Upper lobe of left lung (tissue), 6 donors: Measurements from ENCODE around the gene CMIP. TPM values are rescaled to one million over a fixed set of nuclear protein-coding genes. Genes with fewer than 3 reads are reported as not detected.
A peak's percentile ranks its signal among the peaks of the same experiment; 100 is the strongest.

ENCODE experiments used
- ATAC-seq, 2 donors: fragments of 200-7000 bp; cut with Tn5 transposase; one replicate each; pipeline ENCODE4 v1.9.1; 2022; ENCODE audit warnings: mild to moderate bottlenecking in 2 of 2, moderate library complexity in 2 of 2; ENCODE audit not compliant: low FRiP score in 2 of 2
- DNase-seq, 2 donors: peaks; one replicate each; pipeline ENCODE4 v3.0.0-alpha.2; 2019 to 2020
- H3K27ac ChIP-seq, 4 donors: fragments of 200-600 bp; sonication (generic); one replicate each; pipeline ENCODE4 v1.5.1; 2016 to 2019
- H3K27me3 ChIP-seq, 4 donors: fragments of 200-600 bp; sonication (generic); one replicate each; pipeline ENCODE4 v1.5.1; 2017 to 2019
- H3K36me3 ChIP-seq, 4 donors: fragments of 200-600 bp; sonication (generic); one replicate each; pipeline ENCODE4 v1.5.1; 2016 to 2019
- H3K4me1 ChIP-seq, 4 donors: fragments of 200-600 bp; sonication (generic); one replicate each; pipeline ENCODE4 v1.5.1; 2018 to 2019
- H3K4me3 ChIP-seq, 4 donors: fragments of 200-600 bp; sonication (generic); one replicate each; pipeline ENCODE4 v1.5.1; 2017 to 2019; ENCODE audit warnings: mild to moderate bottlenecking in 2 of 4, moderate library complexity in 1 of 4
- H3K9me3 ChIP-seq, 4 donors: fragments of 200-600 bp; sonication (generic); one replicate each; pipeline ENCODE4 v1.5.1; 2018 to 2019
- EP300 ChIP-seq, 4 donors: sonication (generic); formaldehyde crosslinking; IDR thresholded peaks; one replicate each; pipeline ENCODE4 v1.5.1; 2017; ENCODE audit warnings: antibody characterized with exemption in 4 of 4, control low read depth in 2 of 4
- POLR2A ChIP-seq, 4 donors: fragments of 450-650 bp; IDR thresholded peaks; one replicate each; pipeline ENCODE4 v1.5.1; 2016 to 2017; ENCODE audit warnings: antibody characterized with exemption in 4 of 4, mild to moderate bottlenecking in 2 of 4
- POLR2AphosphoS5 ChIP-seq, 2 donors: sonication (generic); formaldehyde crosslinking; IDR thresholded peaks; one replicate each; pipeline ENCODE4 v1.5.1; 2017; ENCODE audit warnings: antibody characterized with exemption in 2 of 2
- WGBS, 2 donors: methylation state at CpG; one replicate each; pipeline ENCODE4 v1.1.5; 2017 to 2018; 5-methylcytosine and 5-hydroxymethylcytosine counted together
- total RNA-seq, 6 donors: library from RNA; depleted of rRNA in 4 of 6; stranded (reverse); fragments of >200 nt in 4 of 6; gene quantifications; one replicate each; pipeline versions ENCODE4 v1.1.0 to v1.2.1, GENCODE V29; 2016 to 2021
- TF ChIP-seq, protein P1 (sequence below), 6 experiments: fragments of 450-650 bp in 4 of 6; fragments of 200-600 bp in 2 of 6; sonication (generic) in 2 of 6; IDR thresholded peaks; one replicate each; pipeline ENCODE4 v1.5.1; 2016 to 2019; ENCODE audit warnings: antibody characterized with exemption in 6 of 6
- donor health status: DM: no; HTN: no; CAD: no; lungs with moderate emphysema.
- donor health status: DM: no; HTN: yes; CAD: no; lungs with severe emphysema.

The CMIP gene
- total RNA-seq, 6 donors from 2014 or later: 48.3 to 109 (median 67.6) TPM

GRCh38 chr16:81708266-81709015, 263.8 kb downstream of the CMIP start:
- no peaks in the 10 kb centered on the region for H3K9me3 ChIP-seq
- TF ChIP-seq, protein P1, sequence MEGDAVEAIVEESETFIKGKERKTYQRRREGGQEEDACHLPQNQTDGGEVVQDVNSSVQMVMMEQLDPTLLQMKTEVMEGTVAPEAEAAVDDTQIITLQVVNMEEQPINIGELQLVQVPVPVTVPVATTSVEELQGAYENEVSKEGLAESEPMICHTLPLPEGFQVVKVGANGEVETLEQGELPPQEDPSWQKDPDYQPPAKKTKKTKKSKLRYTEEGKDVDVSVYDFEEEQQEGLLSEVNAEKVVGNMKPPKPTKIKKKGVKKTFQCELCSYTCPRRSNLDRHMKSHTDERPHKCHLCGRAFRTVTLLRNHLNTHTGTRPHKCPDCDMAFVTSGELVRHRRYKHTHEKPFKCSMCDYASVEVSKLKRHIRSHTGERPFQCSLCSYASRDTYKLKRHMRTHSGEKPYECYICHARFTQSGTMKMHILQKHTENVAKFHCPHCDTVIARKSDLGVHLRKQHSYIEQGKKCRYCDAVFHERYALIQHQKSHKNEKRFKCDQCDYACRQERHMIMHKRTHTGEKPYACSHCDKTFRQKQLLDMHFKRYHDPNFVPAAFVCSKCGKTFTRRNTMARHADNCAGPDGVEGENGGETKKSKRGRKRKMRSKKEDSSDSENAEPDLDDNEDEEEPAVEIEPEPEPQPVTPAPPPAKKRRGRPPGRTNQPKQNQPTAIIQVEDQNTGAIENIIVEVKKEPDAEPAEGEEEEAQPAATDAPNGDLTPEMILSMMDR (IDR thresholded peaks at IDR 0.05): no peak
- TF ChIP-seq POLR2A (IDR thresholded peaks at IDR 0.05) (no peak), POLR2AphosphoS5 (IDR thresholded peaks at IDR 0.05) (no peak), EP300 (IDR thresholded peaks at IDR 0.05) (no peak)
- peak overlapping the region in 1 of 4 donors; percentile 5 for H3K27ac ChIP-seq
- H3K4me3 ChIP-seq: no peak overlapping the region
- no peak for DNase-seq
- no peak for ATAC-seq
- no peaks in the 10 kb centered on the region for H3K27me3 ChIP-seq
- H3K4me1 ChIP-seq: peaks cover 0 to 9% (median 2%) of the 10 kb centered on the region in 4 donors
- H3K36me3 ChIP-seq: peaks cover 4 to 64% (median 62%) of the 10 kb centered on the region in 4 donors
- 70 to 71% methylated on average over 10 to 11 of the region's 11 CpGs for WGBS, 2 donors

DNA sequence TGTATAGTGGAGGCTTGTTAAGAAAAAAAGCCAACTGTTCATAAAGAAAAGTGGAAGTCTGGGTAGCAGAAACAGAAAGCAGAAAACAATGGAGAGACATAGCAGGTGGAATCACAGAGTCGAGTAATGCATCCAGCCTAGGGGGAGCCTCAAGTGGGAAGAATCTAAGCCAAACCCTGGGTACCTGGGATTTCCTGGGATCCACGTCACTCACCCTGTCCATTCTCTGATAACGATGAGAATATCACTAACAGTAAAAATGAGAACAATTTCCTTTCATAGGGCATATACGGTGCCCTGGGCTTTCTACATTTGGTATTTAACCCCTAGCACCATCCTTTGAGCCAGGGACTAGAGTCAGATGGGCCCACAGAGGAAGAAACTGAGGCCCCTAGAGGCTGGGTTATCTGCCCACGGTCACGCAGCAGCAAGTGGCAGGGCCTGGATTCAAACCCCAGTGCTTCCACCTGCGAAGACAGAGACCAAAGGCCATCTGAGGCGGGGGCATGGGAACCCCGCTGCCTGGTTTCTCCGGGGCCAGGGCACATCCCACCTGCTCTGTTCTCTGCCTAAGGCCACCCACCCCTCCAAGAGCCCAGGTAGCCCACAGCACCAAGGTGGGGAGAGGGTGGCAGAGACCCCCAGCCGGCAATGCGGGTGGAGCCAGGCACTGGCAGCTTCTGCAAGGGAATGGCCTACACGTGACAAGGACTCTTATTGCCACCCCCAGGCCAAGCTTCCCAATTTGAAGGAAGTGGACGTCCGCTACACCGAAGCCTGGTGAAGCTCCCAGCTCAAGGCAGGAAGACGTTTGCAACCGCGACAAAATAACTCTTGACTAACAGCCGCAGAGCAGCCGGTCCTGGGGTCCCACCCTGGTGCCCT, 264.6 kb downstream of the CMIP start:
- H3K36me3 ChIP-seq: peaks cover 4 to 59% (median 57%) of the 10 kb centered on the region in 4 donors
- no peaks in the 10 kb centered on the region for H3K27me3 ChIP-seq
- no peak for TF ChIP-seq POLR2A (IDR thresholded peaks at IDR 0.05)
- no peak for TF ChIP-seq EP300 (IDR thresholded peaks at IDR 0.05)
- TF ChIP-seq, protein P1 (IDR thresholded peaks at IDR 0.05): no peak
- TF ChIP-seq POLR2AphosphoS5 (IDR thresholded peaks at IDR 0.05): no peak
- WGBS, 2 donors: 71 to 86% methylated on average over 11 to 21 of the region's 21 CpGs
- H3K27ac ChIP-seq: no peak overlapping the region
- DNase-seq (peak in 1 of 2 donors; percentile 56), ATAC-seq (no peak)
- H3K4me1 ChIP-seq: peaks cover 0 to 9% (median 2%) of the 10 kb centered on the region in 4 donors
- no peaks in the 10 kb centered on the region for H3K9me3 ChIP-seq
- no peak overlapping the region for H3K4me3 ChIP-seq

DNA sequence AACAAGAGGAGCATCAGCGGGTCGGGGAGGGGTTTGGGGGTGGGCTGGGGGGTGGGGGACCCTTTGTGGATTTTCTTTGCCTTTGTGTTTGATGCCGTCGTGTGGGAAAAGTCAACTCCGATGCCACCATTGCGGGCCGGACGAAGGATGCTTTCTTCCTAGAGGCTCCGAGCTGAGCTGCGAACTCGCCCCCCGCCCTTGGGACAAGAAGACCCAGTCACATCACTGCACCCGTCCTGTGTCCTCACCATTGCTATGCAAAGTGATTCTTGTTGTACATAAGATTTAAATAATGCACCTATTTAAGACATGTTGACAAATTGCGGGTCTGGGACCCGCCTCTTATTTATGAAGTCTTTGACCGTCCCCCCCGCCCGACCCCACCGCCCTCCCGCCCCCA, 265.4 kb downstream of the CMIP start:
- H3K9me3 ChIP-seq: no peaks in the 10 kb centered on the region
- H3K27ac ChIP-seq: no peak overlapping the region
- peaks cover 0 to 9% (median 2%) of the 10 kb centered on the region in 4 donors for H3K4me1 ChIP-seq
- no peaks in the 10 kb centered on the region for H3K27me3 ChIP-seq
- WGBS, 2 donors: 94 to 96% methylated on average over 20 of the region's 20 CpGs
- TF ChIP-seq POLR2A (IDR thresholded peaks at IDR 0.05) (no peak), EP300 (IDR thresholded peaks at IDR 0.05) (no peak), POLR2AphosphoS5 (IDR thresholded peaks at IDR 0.05) (no peak)
- TF ChIP-seq, protein P1 (IDR thresholded peaks at IDR 0.05): no peak
- DNase-seq (no peak), ATAC-seq (no peak)
- H3K4me3 ChIP-seq: no peak overlapping the region
- peaks cover 4 to 53% (median 51%) of the 10 kb centered on the region in 4 donors for H3K36me3 ChIP-seq

DNA sequence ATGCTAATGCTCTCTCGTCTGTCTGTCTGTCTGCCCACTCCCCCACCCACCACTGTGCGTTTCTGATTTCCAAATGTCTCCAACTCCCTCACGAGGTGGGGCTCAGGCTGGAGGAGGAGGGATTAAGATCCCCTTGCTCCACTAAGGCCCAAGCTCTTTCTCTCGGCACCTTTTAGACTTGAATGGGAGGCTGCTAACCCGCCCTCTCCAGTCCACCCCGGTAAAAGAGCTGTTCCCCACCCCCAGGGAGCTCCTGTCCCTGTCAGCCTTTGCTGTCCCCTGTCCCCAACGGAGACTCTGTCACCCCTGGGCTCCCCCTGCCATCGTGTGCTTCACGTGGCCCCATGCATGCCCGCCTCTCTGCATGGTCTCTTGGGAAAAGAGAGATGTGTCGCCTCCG, 266.0 kb downstream of the CMIP start:
- Histone ChIP-seq H3K27ac (no peak overlapping the region), H3K9me3 (no peaks in the 10 kb centered on the region), H3K4me3 (no peak overlapping the region), H3K36me3 (peaks cover 4 to 48% (median 46%) of the 10 kb centered on the region in 4 donors), H3K4me1 (peaks cover 0 to 9% (median 2%) of the 10 kb centered on the region in 4 donors), H3K27me3 (no peaks in the 10 kb centered on the region)
- DNase-seq (no peak), ATAC-seq (no peak)
- 84 to 87% methylated on average over 8 to 12 of the region's 12 CpGs for WGBS, 2 donors
- TF ChIP-seq, protein P1 (IDR thresholded peaks at IDR 0.05): no peak
- TF ChIP-seq POLR2AphosphoS5 (IDR thresholded peaks at IDR 0.05) (no peak), EP300 (IDR thresholded peaks at IDR 0.05) (no peak)
